ENCODE results near the gene KCNN2. TPM values are rescaled to one million over a fixed set of nuclear protein-coding genes. Genes with fewer than 3 reads are reported as not detected.

The KCNN2 gene
- total and polyA plus RNA-seq, 2 of the 8 experiments (the other 6 are each of a cell fraction or from before 2014, with no cell fraction given): 13.1 to 18.6 TPM

DNA sequence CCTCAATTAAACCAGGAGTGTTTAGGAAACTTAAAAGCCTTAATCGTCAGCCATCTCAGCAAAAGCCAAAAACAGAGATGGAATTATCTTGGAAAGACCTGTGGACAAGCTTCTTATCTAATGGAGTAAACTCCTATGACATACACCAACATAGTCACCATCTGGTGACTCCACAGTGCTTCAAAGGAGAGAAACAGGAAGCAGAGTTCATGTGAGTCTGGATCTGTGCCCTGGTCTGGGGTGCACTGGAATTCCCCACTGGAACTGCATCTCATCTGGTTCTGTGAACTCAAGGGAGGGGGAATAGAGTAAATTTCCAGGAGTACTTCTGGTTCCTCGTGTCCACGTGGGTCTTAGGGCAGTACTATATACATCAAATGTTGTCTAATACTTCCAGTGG is 36.3 kb upstream of the KCNN2 start:
- H3K36me3 ChIP-seq (ENCODE audit: control insufficient read depth in 2 of 4, insufficient read depth in 4 of 4, low read length in 3 of 4): no peaks in the 10 kb centered on the region
- no peak overlapping the region for H3K9ac ChIP-seq (replicated peaks in 1 of 4; ENCODE audit: extremely low read depth in 1 of 4, low read depth in 3 of 4, low read length in 3 of 4)
- H2BK15ac ChIP-seq (ENCODE audit: low read length): no peak overlapping the region
- H2BK5ac ChIP-seq (ENCODE audit: low read depth, low read length): no peak overlapping the region
- 74% methylated on average over 3 of the region's 3 CpGs; no CpG with 5 or more reads in 1 of the 2 experiments for WGBS, 2 experiments (ENCODE audit: extremely low coverage in 1 of 2, insufficient coverage in 1 of 2, insufficient read length in 1 of 2, insufficient replicate concordance in 2 of 2, low coverage in 1 of 2, low lambda C conversion rate in 2 of 2, missing lambda C conversion rate in 1 of 2)
- no peak overlapping the region for H3K27ac ChIP-seq (ENCODE audit: low read depth, low read length)
- no peaks in the 10 kb centered on the region for H4K20me1 ChIP-seq (replicated peaks in 1 of 2; ENCODE audit: control insufficient read depth in 1 of 2, insufficient read depth in 2 of 2, low read length in 2 of 2)
- H3K4ac ChIP-seq (replicated peaks; ENCODE audit: insufficient read length, low read depth, low read length): no peak overlapping the region
- H2AK5ac ChIP-seq (ENCODE audit: low read depth, low read length): no peak overlapping the region
- no peak overlapping the region for H4K8ac ChIP-seq (ENCODE audit: extremely low read depth, insufficient read depth, low read length)
- peaks cover 2% of the 10 kb centered on the region; the same call in 1 of the 2 replicates for H3K23me2 ChIP-seq (ENCODE audit: low read depth, low read length)
- H3K9me3 ChIP-seq (ENCODE audit: insufficient read depth in 2 of 2, low read depth in 1 of 2, low read length in 1 of 2): no peaks in the 10 kb centered on the region
- no peak for DNase-seq (ENCODE audit: low read depth in 1 of 2, low spot score in 2 of 2)
- ChIA-PET CTCF (ENCODE audit: partially characterized antibody) (interaction anchor here (0.8 to 1.3 kb wide), 3 partner anchors 9 to 260 kb away, joined by 3 to 5 read pairs (median 4); no protein-coding TSS in a partner anchor), POLR2A (ENCODE audit: partially characterized antibody) (no interaction called here)
- H3K18ac ChIP-seq (ENCODE audit: extremely low read depth, low read length): no peak overlapping the region
- H3K79me2 ChIP-seq (ENCODE audit: control insufficient read depth in 1 of 2, insufficient read depth in 2 of 2, low read length in 2 of 2): no peaks in the 10 kb centered on the region
- no peaks in the 10 kb centered on the region for H3K4me1 ChIP-seq (replicated peaks in 1 of 4; ENCODE audit: control insufficient read depth in 3 of 4, insufficient read depth in 4 of 4, low read length in 3 of 4)
- H3K79me1 ChIP-seq (ENCODE audit: low read depth, low read length): no peaks in the 10 kb centered on the region
- TF ChIP-seq ZNF274 (IDR thresholded peaks at IDR 0.05; ENCODE audit: borderline replicate concordance, extremely low read depth, low read length) (no peak), BCL11A (IDR thresholded peaks at IDR 0.05; ENCODE audit: low read depth in 2 of 2, low read length in 2 of 2) (no peak)
- no peak overlapping the region for H2BK12ac ChIP-seq (ENCODE audit: low read depth, low read length)
- H3K14ac ChIP-seq (ENCODE audit: insufficient read length): no peak overlapping the region
- FAIRE-seq: no peak
- no peak overlapping the region for H2BK20ac ChIP-seq (ENCODE audit: low read length)
- H3K56ac ChIP-seq (replicated peaks; ENCODE audit: insufficient read length, low read depth, low read length): no peak overlapping the region
- no peak overlapping the region for H3K23ac ChIP-seq (ENCODE audit: insufficient read length)
- no peak overlapping the region for H2AFZ ChIP-seq (ENCODE audit: low read length)
- no peak overlapping the region for H4K91ac ChIP-seq (replicated peaks; ENCODE audit: insufficient read length, low read length)
- no peaks in the 10 kb centered on the region for H3K27me3 ChIP-seq (replicated peaks in 1 of 4; ENCODE audit: control insufficient read depth in 3 of 4, extremely low read depth in 1 of 4, insufficient read depth in 3 of 4, low read length in 3 of 4)
- no peak overlapping the region for H3K4me2 ChIP-seq (ENCODE audit: insufficient read depth in 1 of 2, low read depth in 2 of 2, low read length in 2 of 2)
- H3K4me3 ChIP-seq (ENCODE audit: extremely low read depth in 1 of 4, insufficient read depth in 2 of 4, low read depth in 3 of 4, low read length in 4 of 4): no peak overlapping the region
- no peak overlapping the region for H4K5ac ChIP-seq (ENCODE audit: insufficient read length, low read depth, low read length)
- no peak overlapping the region for H2BK120ac ChIP-seq (replicated peaks; ENCODE audit: low read depth, low read length)
